GM19238 (cell line): Measurements from ENCODE around the gene GFPT2.

Experiments
- DNase-seq: peaks from one replicate; pipeline ENCODE4 v3.0.0; 2011; ENCODE audit warnings: low spot score; ENCODE audit not compliant: insufficient read length

GFPT2 gene

GRCh38 chr5:180378438-180379344, 25.6 kb upstream of the GFPT2 start:
- no peak for DNase-seq

- no peak for DNase-seq
Measured at GRCh38 chr5:180377556-180378197, 24.5 kb upstream of the GFPT2 start.

GRCh38 chr5:180376511-180376910, 23.4 kb upstream of the GFPT2 start:
- DNase-seq = no peak

GRCh38 chr5:180375955-180376354, 22.8 kb upstream of the GFPT2 start:
- DNase-seq = no peak

GRCh38 chr5:180375291-180375690, 22.2 kb upstream of the GFPT2 start:
- no peak for DNase-seq

GRCh38 chr5:180373870-180374269, 20.7 kb upstream of the GFPT2 start:
- no peak for DNase-seq

- DNase-seq = no peak
Measured at GRCh38 chr5:180373454-180373853, 20.3 kb upstream of the GFPT2 start.

- DNase-seq = no peak
Measured at GRCh38 chr5:180371949-180372348, 18.8 kb upstream of the GFPT2 start.

GRCh38 chr5:180370861-180371641, 17.9 kb upstream of the GFPT2 start:
- no peak for DNase-seq

- DNase-seq = no peak
Measured at GRCh38 chr5:180367991-180368390, 14.9 kb upstream of the GFPT2 start.

GRCh38 chr5:180367300-180367699, 14.2 kb upstream of the GFPT2 start:
- no peak for DNase-seq

GRCh38 chr5:180366326-180366725, 13.2 kb upstream of the GFPT2 start:
- no peak for DNase-seq

- DNase-seq = no peak
Measured at GRCh38 chr5:180365829-180366228, 12.7 kb upstream of the GFPT2 start.

GRCh38 chr5:180364306-180364856, 11.2 kb upstream of the GFPT2 start:
- DNase-seq = no peak

GRCh38 chr5:180360078-180360957, 7.2 kb upstream of the GFPT2 start:
- DNase-seq = no peak

GRCh38 chr5:180358694-180359093, 5.6 kb upstream of the GFPT2 start:
- no peak for DNase-seq

GRCh38 chr5:180358179-180358578, 5.0 kb upstream of the GFPT2 start:
- no peak for DNase-seq

- no peak for DNase-seq
Measured at GRCh38 chr5:180354966-180355365, 1.8 kb upstream of the GFPT2 start.

- no peak for DNase-seq
Measured at GRCh38 chr5:180353980-180354452, 880 bp upstream of the GFPT2 start.
